ENCODE data around the gene SLC27A5. TPM values are rescaled to one million over a fixed set of nuclear protein-coding genes. Genes with fewer than 3 reads are reported as not detected.
A peak's percentile ranks its signal among the peaks of the same experiment; 100 is the strongest.

Gene SLC27A5
- total and polyA plus RNA-seq, 2 of the 13 experiments (the other 11 are each of a cell fraction or from before 2014, with no cell fraction given): 30.3 to 40.2 TPM

GRCh38 chr19:58519355-58520256, 7.8 kb upstream of the SLC27A5 start, which contains the start of gene ZBTB45 (continued):
- TF ChIP-seq ZSCAN22 (CRISPR knock-in tag; IDR thresholded peaks at IDR 0.05): peak; percentile 84; the same call in 1 of the 2 replicates
- peak; percentile 87 for TF ChIP-seq KLF6 (CRISPR knock-in tag; IDR thresholded peaks at IDR 0.05)
- peak; percentile 99 for TF ChIP-seq GATAD1 (CRISPR knock-in tag; IDR thresholded peaks at IDR 0.05)
- TF ChIP-seq DPF2 (CRISPR knock-in tag; IDR thresholded peaks at IDR 0.05; ENCODE audit: borderline replicate concordance, low read depth): no peak
- TF ChIP-seq ZNF280D (CRISPR knock-in tag; IDR thresholded peaks at IDR 0.05): peak; percentile 92; the same call in 1 of the 2 replicates
- TF ChIP-seq ZNF318 (CRISPR knock-in tag; IDR thresholded peaks at IDR 0.05): peak; percentile 65; the same call in 1 of the 2 replicates
- TF ChIP-seq MIER3 (CRISPR knock-in tag; IDR thresholded peaks at IDR 0.05; ENCODE audit: borderline replicate concordance): peak; percentile 95
- TF ChIP-seq TBX3 (IDR thresholded peaks at IDR 0.05; ENCODE audit: borderline replicate concordance): peak; percentile 51; the same call in 1 of the 2 replicates
- TF ChIP-seq MXD1 (CRISPR knock-in tag; IDR thresholded peaks at IDR 0.05): no peak; the same call in none of the 2 replicates
- peak; percentile 75; the same call in 1 of the 2 replicates for TF ChIP-seq ZSCAN5A (CRISPR knock-in tag; IDR thresholded peaks at IDR 0.05; ENCODE audit: borderline replicate concordance)
- TF ChIP-seq NFE2L2 (IDR thresholded peaks at IDR 0.05; ENCODE audit: low read length): no peak
- TF ChIP-seq SNRNP70 (IDR thresholded peaks at IDR 0.05; ENCODE audit: low read depth, low read length): no peak
- peak; percentile 91 for TF ChIP-seq HDAC2 (CRISPR knock-in tag; IDR thresholded peaks at IDR 0.05)
- peak; percentile 72; the same call in 1 of the 3 replicates for TF ChIP-seq MXI1 (IDR thresholded peaks at IDR 0.05; ENCODE audit: borderline replicate concordance, low read depth, low read length)
- TF ChIP-seq PHF21A (CRISPR knock-in tag; IDR thresholded peaks at IDR 0.05): peak; percentile 93

All from HepG2 (cell line).